ENCODE data around the gene ADGRF4.

ADGRF4 gene

GRCh38 chr6:47670851-47671250 lies 27.5 kb upstream of the ADGRF4 start:
- DNase-seq (ENCODE audit: insufficient read length) (no peak), FAIRE-seq (no peak)

DNA sequence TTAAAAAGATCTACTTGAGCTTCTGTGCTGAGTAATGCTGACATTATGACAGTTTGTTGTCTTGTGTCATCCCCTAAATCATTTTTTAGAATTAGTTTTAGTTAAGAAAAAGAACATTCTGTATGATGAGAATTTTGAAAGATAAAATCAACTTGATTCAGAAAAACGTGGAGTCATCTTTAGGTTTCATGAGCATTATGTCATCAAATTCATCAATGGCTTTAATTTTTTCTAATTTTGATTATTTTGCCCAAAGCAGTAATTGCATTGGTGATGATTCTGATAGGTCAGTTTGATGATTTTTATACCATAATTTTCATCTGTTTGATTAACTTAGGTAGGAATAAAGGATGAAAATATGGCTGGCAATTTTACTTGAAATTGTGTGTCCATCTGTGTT lies 26.6 kb upstream of the ADGRF4 start:
- DNase-seq (ENCODE audit: insufficient read length) (no peak), FAIRE-seq (no peak)
- TF ChIP-seq TAF1 (IDR thresholded peaks at IDR 0.05; ENCODE audit: borderline replicate concordance, low read depth, low read length) = no peak
- no peak for TF ChIP-seq POLR2AphosphoS5 (IDR thresholded peaks at IDR 0.05; ENCODE audit: low read depth, low read length)
- no peak for TF ChIP-seq POLR2A (IDR thresholded peaks at IDR 0.05; ENCODE audit: low read depth, low read length)

More at GRCh38 chr6:47670851-47671250, 27.5 kb upstream of the ADGRF4 start:
- TF ChIP-seq TAF1 (IDR thresholded peaks at IDR 0.05; ENCODE audit: borderline replicate concordance, low read depth, low read length) = no peak
- TF ChIP-seq POLR2A (IDR thresholded peaks at IDR 0.05; ENCODE audit: low read depth, low read length) = no peak
- TF ChIP-seq POLR2AphosphoS5 (IDR thresholded peaks at IDR 0.05; ENCODE audit: low read depth, low read length) = no peak

DNA sequence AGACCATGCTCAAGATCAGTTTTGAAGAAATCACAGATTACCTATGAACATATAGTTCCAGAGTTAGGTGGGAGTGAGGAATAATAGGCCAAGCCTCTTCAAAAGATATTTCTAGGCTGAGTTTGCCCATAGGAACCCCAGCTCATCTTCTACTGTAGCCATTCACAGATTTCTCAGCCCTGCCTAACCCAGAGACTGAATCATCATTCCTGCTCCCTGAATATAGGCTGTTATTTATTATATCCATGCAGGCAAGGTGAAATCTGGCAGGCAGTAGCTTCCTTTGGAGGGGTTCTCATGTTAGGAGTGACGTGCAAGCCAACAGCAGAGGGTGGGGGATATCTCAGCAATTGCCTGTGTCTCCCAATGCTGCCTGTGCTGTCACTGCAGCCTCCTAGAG lies 25.6 kb upstream of the ADGRF4 start:
- TF ChIP-seq POLR2A (IDR thresholded peaks at IDR 0.05; ENCODE audit: low read depth, low read length) (no peak), POLR2AphosphoS5 (IDR thresholded peaks at IDR 0.05; ENCODE audit: low read depth, low read length) (no peak), TAF1 (IDR thresholded peaks at IDR 0.05; ENCODE audit: borderline replicate concordance, low read depth, low read length) (no peak)
- no peak for DNase-seq (ENCODE audit: insufficient read length)
- FAIRE-seq = no peak

DNA sequence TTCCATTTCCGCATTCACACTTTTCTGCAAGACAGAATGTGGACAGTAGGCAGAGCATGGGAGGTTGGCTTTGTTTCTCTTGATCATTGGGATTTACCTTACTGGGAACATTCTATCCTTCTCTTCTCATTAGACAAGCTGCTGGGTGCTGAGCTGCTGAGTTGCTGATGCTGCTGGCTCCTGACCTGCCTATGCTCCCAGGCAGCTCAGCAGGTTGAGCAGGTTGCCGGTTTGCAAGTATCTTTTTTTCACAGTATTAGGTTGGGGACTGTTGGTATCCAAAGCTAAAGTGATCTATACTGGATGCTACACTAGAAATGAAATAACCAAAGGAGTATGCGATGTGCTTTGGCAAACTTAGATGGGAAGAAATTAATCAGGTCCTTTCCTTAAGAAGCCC lies 23.7 kb upstream of the ADGRF4 start:
- no peak for FAIRE-seq
- TF ChIP-seq POLR2A (IDR thresholded peaks at IDR 0.05; ENCODE audit: low read depth, low read length) (no peak), POLR2AphosphoS5 (IDR thresholded peaks at IDR 0.05; ENCODE audit: low read depth, low read length) (no peak), TAF1 (IDR thresholded peaks at IDR 0.05; ENCODE audit: borderline replicate concordance, low read depth, low read length) (no peak)
- DNase-seq (ENCODE audit: insufficient read length) = no peak

GRCh38 chr6:47677381-47678100 lies 20.8 kb upstream of the ADGRF4 start:
- DNase-seq (ENCODE audit: insufficient read length) (no peak), FAIRE-seq (no peak)
- TF ChIP-seq TAF1 (IDR thresholded peaks at IDR 0.05; ENCODE audit: borderline replicate concordance, low read depth, low read length) (no peak), POLR2AphosphoS5 (IDR thresholded peaks at IDR 0.05; ENCODE audit: low read depth, low read length) (no peak), POLR2A (IDR thresholded peaks at IDR 0.05; ENCODE audit: low read depth, low read length) (no peak)

- DNase-seq (ENCODE audit: insufficient read length) (no peak), FAIRE-seq (no peak)
- no peak for TF ChIP-seq TAF1 (IDR thresholded peaks at IDR 0.05; ENCODE audit: borderline replicate concordance, low read depth, low read length)
- no peak for TF ChIP-seq POLR2A (IDR thresholded peaks at IDR 0.05; ENCODE audit: low read depth, low read length)
- TF ChIP-seq POLR2AphosphoS5 (IDR thresholded peaks at IDR 0.05; ENCODE audit: low read depth, low read length) = no peak
Measured at GRCh38 chr6:47678739-47679138, 19.6 kb upstream of the ADGRF4 start.

DNA sequence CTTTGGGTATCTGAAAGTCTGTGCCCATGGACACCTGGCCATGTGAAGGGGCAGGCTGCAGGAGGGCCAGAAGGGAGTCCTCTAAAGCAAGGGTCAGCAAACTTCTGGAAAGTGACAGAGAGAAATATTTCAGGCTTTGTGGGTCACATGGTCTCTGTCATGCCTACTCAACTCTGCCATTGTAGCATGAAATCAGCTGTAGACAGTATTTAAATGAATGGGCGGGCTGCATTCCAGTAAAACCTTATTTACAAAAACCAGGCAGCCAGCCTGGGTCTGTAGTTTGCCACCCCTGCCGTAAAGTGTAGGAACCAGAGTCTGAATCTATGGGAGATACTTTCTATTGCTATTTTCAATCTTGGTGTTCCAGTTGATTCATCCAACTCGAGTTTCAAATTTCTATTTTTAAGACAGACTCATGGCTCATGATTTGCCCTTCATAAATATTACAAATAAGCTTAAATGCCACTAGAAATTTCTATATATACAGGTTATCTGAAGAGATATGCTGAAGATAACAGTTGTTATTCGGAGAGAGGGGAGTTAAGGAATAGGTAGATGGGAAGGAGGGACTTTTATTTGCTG lies 19.0 kb upstream of the ADGRF4 start:
- FAIRE-seq = no peak

DNA sequence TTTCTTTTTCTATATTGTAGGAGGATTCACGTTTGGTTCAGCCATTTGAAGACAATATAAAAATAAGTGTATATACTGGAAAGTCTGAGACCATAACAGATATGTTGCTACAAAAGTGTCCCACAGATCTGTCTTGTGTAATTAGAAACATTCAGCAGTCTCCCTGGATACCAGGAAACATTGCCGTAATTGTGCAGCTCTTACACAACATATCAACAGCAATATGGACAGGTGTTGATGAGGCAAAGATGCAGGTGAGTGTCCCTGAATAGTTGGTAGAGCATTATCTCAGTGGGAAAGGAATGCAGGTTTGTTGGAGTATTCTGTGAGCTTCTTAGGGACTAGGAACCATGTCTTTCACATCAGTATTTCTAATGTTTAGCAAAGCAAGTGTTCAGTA lies 18.3 kb upstream of the ADGRF4 start:
- FAIRE-seq = no peak
- no peak for DNase-seq (ENCODE audit: insufficient read length)

More for the DNA sequence above, 19.0 kb upstream of the ADGRF4 start:
- TF ChIP-seq POLR2A (IDR thresholded peaks at IDR 0.05; ENCODE audit: low read depth, low read length) (no peak), TAF1 (IDR thresholded peaks at IDR 0.05; ENCODE audit: borderline replicate concordance, low read depth, low read length) (no peak), POLR2AphosphoS5 (IDR thresholded peaks at IDR 0.05; ENCODE audit: low read depth, low read length) (no peak)
- no peak for DNase-seq (ENCODE audit: insufficient read length)

GRCh38 chr6:47680724-47681123 lies 17.7 kb upstream of the ADGRF4 start:
- no peak for DNase-seq (ENCODE audit: insufficient read length)
- TF ChIP-seq POLR2A (IDR thresholded peaks at IDR 0.05; ENCODE audit: low read depth, low read length) (no peak), POLR2AphosphoS5 (IDR thresholded peaks at IDR 0.05; ENCODE audit: low read depth, low read length) (no peak), TAF1 (IDR thresholded peaks at IDR 0.05; ENCODE audit: borderline replicate concordance, low read depth, low read length) (no peak)
- no peak for FAIRE-seq

More for the DNA sequence above, 18.3 kb upstream of the ADGRF4 start:
- TF ChIP-seq POLR2A (IDR thresholded peaks at IDR 0.05; ENCODE audit: low read depth, low read length) (no peak), POLR2AphosphoS5 (IDR thresholded peaks at IDR 0.05; ENCODE audit: low read depth, low read length) (no peak), TAF1 (IDR thresholded peaks at IDR 0.05; ENCODE audit: borderline replicate concordance, low read depth, low read length) (no peak)

GRCh38 chr6:47681201-47681990 lies 17.0 kb upstream of the ADGRF4 start:
- FAIRE-seq (no peak), DNase-seq (ENCODE audit: insufficient read length) (no peak)
- TF ChIP-seq POLR2A (IDR thresholded peaks at IDR 0.05; ENCODE audit: low read depth, low read length) = no peak
- no peak for TF ChIP-seq TAF1 (IDR thresholded peaks at IDR 0.05; ENCODE audit: borderline replicate concordance, low read depth, low read length)
- TF ChIP-seq POLR2AphosphoS5 (IDR thresholded peaks at IDR 0.05; ENCODE audit: low read depth, low read length) = no peak

DNA sequence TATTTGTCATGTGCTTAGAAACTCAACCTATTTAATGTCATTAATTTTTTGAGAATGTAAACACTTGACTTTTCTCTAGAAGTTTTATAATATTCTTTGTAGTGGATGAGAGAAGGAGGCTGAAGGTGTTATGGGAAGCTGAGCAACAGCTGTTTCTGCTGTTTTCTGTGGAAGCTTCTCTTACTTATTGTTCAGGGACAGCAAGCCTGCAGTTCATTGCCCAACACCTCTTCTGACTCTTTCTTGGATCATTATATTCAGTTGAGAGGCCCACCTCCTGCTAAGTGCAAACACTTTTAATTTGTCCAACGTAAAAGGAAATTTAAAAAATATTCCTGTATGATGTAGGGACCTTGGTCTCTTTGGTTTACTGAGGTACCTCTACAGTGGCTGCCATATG lies 12.0 kb upstream of the ADGRF4 start:
- DNase-seq (ENCODE audit: insufficient read length) = no peak
- no peak for TF ChIP-seq TAF1 (IDR thresholded peaks at IDR 0.05; ENCODE audit: borderline replicate concordance, low read depth, low read length)
- TF ChIP-seq POLR2AphosphoS5 (IDR thresholded peaks at IDR 0.05; ENCODE audit: low read depth, low read length) = no peak
- no peak for TF ChIP-seq POLR2A (IDR thresholded peaks at IDR 0.05; ENCODE audit: low read depth, low read length)
- FAIRE-seq = no peak

Measured in GM12892 (cell line).